ENCODE data around the gene ARID3A.

DNA sequence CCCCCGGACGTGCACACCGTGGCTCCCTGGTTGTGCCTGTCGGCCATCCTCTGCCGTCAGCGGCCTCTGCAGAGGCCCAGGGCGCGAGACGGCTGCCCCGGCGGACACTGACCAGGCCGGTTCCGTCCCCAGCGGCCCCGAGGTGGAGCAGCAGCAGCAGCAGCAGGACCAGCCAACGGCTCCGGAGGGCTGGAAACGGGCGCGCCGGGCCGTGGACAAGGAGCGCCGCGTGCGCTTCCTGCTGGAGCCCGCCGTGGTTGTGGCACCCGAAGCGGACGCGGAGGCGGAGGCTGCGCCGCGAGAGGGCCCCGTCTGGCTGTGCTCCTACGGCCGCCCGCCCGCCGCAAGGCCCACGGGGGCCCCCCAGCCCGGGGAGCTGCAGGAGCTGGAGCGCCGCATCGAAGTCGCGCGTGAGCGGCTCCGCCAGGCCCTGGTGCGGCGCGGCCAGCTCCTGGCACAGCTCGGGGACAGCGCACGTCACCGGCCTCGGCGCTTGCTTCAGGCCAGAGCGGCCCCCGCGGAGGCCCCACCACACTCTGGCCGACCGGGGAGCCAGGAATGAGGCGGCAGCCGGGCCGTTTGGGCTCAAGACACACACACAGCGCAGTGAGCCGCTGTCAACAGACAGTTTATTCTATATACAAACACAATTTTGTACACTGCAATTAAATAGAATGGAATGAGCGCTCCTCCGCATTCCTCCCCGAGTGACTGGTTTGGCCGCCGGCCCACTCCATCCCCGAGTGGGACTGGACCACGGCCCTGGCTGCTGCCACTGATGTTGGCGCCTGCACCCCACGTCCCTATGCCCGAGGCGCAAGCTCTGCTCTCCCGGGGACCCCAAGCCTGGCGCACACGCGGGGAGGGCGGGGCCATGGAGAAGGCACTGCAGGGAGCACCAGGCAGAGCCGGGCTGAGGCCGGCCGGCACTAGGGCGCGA lies 83.5 kb downstream of the ARID3A start:
- TF ChIP-seq, protein P1, sequence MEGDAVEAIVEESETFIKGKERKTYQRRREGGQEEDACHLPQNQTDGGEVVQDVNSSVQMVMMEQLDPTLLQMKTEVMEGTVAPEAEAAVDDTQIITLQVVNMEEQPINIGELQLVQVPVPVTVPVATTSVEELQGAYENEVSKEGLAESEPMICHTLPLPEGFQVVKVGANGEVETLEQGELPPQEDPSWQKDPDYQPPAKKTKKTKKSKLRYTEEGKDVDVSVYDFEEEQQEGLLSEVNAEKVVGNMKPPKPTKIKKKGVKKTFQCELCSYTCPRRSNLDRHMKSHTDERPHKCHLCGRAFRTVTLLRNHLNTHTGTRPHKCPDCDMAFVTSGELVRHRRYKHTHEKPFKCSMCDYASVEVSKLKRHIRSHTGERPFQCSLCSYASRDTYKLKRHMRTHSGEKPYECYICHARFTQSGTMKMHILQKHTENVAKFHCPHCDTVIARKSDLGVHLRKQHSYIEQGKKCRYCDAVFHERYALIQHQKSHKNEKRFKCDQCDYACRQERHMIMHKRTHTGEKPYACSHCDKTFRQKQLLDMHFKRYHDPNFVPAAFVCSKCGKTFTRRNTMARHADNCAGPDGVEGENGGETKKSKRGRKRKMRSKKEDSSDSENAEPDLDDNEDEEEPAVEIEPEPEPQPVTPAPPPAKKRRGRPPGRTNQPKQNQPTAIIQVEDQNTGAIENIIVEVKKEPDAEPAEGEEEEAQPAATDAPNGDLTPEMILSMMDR (conservative IDR thresholded peaks at IDR 0.05), result no peak
- TF ChIP-seq ZFX (IDR thresholded peaks at IDR 0.05), result no peak
